ENCODE results near the gene JCAD. TPM values are rescaled to one million over a fixed set of nuclear protein-coding genes. Genes with fewer than 3 reads are reported as not detected.
"Not testable (repeated sequence)": the region's sequence is repeated elsewhere in the genome, so short reads cannot be mapped to it uniquely, and the experiment has no call there.

Gene JCAD
- polyA plus RNA-seq, 3 donors = 29.8 to 35.9 (median 33.8) TPM

DNA sequence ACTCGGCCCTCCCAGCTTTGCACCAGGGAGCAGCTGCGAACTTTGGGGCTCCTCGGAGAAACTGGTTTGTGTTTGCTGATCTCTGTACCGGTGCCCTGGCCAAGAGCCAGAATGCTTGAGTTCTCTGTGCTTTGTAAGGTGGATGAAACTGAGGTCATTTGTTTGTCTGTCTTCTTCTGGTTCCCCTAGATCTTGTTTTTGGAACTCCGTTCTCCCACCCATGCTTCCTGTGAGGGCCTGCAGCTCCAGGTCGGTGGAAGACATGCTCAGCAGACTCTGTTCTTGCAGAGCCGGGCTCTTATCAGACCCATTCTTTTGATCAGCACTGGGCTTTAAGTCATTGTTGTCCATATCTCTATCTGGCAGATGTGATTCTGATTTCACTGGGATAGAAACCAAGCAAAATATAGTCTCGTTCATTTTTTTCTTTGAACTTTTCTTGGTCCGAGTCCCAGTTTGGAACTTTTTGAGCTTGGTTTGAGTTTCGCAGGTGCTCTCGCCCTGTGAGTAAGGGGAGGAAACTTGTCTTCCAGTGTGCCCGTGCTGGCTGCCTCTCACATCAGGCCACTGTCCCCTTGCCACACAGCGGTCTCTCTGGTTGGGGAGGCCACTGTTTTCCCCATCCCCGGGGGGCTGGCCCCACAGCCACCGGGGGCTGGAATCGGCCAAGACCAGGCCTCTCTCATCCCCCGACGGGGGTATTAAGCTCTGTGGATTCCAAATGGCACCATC, 31.2 kb downstream of the JCAD start:
- no peak for DNase-seq (ENCODE audit: low read depth in 3 of 3, low spot score in 2 of 3)

DNA sequence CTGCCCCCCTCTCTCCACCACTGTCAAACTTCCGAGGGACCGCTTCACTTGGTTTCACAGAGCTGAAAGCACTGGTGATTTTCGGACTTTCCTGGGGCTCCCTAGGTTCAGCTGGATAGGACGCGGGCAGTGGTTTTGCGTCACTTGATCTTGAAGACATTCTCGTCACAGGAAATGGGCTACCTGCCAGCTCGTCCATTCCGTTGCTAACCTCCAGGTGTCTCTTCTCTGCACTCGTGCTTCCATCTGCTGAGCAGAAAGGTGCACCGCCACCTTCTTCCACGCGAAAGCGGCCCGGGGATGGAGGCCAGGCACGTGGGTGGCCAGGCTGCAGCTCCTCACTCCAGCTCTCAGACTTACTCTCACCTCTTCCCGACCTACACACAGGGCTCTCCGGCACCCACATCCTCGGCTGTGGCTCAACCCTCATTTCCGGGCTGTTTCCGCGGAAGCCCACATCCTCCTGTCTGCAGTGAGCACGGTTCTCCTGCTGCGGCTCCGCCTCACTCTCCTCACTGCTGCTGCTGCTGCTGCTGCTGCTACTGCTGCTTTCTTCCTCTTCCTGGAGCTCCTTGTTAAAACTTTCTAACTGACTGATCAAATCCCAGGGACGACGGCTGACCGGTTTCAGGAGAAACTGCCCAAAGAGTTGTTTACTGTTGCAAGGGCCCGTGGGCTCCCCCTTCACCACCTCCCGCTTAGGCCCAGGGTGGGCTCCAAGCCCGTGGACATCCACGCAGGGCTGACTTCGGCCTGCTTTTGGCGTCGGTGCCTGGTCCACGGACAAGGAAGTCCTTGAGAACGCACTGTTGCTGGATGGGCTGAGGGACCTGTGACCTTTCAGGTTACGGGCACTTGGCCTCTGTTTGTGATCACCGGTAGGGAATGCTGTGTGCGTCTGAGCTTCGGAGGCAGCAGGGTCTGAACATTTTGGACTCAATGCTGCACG, 32.1 kb downstream of the JCAD start:
- no peak for DNase-seq (ENCODE audit: low read depth in 3 of 3, low spot score in 2 of 3)

DNA sequence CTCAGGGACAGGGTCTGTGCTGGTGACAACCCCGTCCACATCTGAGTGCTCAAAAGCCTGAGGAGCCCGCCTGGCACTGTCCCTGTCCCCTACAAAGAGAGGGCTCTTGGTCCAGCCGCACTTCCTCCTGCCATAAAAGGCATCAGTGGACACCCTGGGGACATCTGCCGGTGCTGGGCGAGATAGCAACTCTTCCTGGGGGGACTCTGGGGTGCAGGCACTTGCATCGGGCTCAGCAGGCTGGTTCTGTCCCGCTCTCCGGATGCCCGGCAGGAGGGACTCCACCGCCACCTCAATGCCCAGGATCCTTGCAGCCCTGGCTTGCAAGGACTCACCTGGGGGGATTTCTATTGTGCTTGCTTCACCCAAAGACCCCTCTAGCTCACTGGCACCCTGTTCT, 32.8 kb downstream of the JCAD start:
- no peak for DNase-seq (ENCODE audit: low read depth in 3 of 3, low spot score in 2 of 3)

DNA sequence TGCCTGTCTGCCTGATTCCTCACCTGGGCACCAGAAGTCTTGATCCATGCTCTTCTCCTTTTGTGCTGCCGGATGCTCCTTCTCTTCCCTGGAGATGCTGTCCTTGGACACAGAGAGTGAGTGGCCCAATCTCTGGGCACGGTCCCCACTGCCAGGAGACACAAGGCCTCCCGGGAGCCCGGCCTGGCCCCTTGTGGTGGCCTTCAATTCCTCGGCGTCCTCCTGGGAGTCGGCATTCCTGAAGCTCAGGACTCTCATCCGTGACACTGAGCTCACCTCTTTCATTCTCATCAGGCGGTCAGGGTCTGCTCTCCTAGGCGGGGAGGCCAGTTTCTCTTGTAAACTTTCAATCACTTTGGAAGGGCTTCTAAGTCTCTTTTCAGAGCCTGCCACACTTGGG, 33.3 kb downstream of the JCAD start:
- DNase-seq (ENCODE audit: low read depth in 3 of 3, low spot score in 2 of 3) = no peak

DNA sequence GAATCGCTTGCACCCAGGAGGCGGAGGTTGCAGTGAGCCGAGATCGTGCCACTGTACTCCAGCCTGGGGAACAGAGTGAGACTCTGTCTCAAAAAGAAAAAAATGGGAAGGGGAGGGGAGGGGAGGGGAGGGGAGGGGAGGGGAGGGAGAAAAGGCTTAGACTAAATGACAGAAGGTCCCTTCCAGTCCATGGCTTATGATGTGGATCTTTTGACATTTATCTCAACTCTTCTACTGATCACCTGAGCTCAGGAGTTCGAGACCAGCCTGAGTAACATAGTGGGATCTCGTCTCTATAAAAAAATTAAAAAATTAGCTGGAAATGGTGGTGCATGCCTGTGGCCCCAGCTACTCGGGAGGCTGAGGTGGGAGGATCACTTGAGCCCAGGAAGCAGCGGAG, 34.0 kb downstream of the JCAD start:
- DNase-seq (ENCODE audit: low read depth in 3 of 3, low spot score in 2 of 3) = not testable (repeated sequence)

DNA sequence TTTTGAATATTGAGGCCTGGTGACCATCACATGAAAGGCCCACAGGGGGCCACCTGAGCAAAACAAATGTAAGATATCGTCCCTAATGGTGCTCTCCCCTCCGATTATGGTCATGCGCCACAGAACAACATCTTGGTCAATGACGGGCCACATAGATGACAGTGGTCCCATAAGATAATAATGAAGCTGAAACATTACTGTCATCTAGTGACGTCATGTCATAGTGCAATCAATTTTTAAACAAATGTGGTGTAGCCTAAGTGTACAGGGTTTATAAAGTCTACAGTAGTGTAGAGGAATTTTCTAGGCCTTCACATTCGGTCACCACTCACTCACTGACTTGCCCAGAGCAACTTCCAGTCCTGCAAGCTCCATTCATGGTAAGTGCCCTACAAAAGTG, 36.8 kb downstream of the JCAD start:
- no peak for DNase-seq (ENCODE audit: low read depth in 3 of 3, low spot score in 2 of 3)

DNA sequence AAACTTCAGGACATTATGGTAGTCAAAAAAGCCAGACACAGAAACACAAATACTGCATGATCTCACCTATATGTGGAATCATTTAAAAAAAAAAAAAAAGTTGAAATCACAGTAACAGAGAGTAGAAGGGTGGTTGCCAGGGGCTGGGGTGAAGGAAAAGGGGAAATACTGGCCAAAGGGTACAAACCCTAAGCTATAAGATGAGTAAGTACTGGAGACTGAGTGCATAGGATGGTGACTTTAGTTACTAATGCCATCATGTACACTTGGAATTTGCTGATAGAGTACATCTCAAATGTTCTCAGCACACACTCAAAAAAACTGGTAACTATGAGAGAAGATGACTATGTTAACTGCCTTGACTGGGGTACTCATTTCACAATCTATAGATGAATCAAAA, 39.9 kb downstream of the JCAD start:
- no peak for DNase-seq (ENCODE audit: low read depth in 3 of 3, low spot score in 2 of 3)

DNA sequence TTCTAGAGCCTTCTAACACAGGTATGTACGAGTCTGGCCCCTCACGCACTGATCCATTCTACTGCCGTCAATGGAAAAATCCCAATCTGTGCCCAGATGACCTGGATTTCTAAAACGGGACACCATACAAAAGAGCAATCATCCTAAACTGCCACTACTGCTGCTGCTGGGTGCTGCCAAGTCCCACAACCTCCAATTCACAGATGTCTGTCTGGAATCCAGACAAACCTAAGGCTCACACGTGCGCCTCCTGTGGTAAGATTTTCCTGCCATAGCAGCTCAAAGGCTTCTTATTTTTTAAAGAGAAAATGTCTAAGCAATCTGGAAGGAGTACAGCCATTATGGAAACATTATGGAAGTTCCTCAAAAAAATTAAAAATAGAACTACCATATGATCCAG, 40.9 kb downstream of the JCAD start:
- no peak for DNase-seq (ENCODE audit: low read depth in 3 of 3, low spot score in 2 of 3)

DNA sequence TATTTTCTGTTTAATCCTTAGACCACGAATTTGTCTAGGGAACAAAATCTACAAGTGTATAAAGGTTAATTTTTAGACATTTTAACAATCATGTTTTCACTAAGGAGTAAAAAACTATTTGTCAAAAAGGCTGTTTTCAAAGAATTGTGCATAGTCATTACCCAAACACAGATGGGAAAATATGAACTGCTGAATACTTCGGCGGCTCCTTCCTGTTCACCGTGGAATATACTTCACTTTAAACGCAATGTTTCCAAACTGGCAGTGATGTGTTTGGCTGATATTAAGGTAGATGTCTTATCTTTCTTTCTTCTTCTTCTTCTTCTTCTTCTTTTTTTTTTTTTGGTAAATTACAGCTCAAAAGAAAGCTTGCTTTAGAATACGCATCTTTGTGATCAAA, 41.4 kb downstream of the JCAD start:
- DNase-seq (ENCODE audit: low read depth in 3 of 3, low spot score in 2 of 3) = no peak

DNA sequence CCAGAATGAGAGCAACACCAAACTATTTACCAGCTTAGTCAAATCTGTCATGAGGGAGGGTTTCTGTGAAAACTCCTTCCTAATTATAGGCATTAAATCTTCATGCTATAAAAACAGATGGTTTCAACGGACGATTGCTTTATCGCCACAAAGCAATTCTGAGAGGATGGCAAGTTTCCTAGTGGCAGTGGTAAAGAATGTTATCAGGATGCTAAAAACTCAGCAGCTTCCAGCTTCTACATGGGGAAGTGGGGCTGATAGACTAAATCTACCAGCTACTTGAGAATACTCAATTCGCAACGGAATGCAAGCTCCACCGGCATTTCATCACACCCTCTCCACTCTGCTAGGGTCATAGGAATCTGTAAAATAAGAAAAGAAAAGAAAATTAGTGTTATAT, 41.8 kb downstream of the JCAD start:
- DNase-seq (ENCODE audit: low read depth in 3 of 3, low spot score in 2 of 3) = no peak

DNA sequence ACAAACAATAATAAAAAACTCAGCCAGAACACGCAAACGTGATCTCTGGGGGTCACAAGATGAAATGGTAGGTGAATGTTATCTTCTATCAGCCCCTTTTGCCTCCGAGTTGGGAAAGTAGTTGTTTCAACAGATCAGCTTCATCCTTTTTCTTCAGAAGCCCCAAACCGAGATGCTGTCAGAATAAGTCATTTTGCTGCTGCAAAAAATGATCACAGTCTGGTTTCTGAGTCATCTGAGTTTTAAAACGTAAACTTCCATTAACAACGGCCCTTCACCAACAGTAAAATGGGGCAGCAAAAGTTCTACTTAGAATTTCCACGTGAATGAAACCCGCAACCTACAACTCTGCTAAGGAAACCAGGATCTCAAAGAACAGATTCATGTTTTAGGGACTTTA, 44.9 kb downstream of the JCAD start:
- DNase-seq (ENCODE audit: low read depth in 3 of 3, low spot score in 2 of 3) = no peak

DNA sequence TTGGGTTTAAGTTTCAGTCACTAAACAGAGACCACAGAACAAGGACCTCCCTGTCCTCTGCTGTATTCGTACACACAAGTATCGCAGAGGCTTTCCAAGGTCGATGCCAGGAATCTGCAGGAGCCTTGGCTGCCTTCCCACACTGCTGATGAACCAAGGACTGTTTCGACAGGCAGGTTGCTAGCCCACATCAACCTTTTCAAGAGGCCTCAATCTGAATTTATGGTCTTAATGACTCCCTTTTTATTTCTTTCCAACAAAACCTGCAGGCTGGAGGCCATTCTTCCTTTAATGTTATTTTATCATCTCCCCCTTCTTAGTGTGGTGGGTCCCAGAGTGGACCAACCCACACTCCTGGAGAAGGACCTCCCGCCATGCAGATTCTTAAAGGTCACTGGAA, 45.6 kb downstream of the JCAD start:
- no peak for DNase-seq (ENCODE audit: low read depth in 3 of 3, low spot score in 2 of 3)

DNA sequence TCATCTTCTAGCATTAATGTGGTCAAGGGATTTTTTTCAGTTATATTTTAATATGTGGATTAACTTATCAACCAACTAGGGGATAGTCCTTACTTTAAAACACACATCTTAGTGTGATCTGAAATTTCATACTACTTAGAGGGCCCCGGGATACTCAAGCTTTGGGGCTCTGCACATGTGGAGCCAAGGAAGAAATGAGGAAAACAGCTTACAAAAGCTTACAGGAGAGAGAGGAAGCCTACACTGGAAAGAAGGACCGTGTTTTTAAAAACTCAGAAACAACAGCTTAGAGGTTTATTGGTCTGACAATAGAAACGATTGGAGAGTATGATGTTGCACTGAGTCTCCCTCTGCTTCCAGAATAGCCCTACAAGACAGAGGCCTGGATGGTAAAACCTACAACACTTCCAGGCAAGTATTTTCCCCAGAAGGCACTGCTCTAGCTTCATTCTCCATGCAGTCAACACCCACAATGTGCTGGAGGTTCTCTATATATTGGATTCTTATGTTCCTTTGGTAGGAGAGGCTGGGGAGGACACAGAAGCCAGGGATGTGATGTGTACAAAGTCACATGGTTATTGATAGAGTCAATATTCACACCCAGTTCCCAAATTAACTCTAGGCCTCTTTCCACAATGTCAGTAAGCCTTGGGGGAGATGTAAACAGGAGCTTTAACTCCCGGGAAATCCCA, 47.3 kb downstream of the JCAD start:
- no peak for DNase-seq (ENCODE audit: low read depth in 3 of 3, low spot score in 2 of 3)

DNA sequence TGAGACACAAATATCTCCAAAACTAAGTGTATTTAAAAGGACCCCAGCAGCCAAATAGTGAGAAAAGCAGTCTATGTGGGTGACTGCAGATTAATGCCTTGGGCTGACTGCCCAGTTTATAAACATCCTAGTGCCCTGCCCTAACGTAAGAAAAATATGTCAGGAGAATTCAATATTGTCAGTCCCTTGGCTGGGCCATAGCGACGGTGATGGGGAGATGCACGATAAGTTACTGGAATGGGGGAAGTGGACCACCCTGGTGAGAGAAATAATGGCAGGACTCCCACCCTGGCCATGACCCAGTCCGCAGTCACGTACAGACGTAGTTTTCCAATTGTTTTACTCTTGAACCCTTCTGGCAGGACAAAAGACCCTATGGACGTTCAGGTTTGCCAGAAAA, 48.0 kb downstream of the JCAD start:
- DNase-seq (ENCODE audit: low read depth in 3 of 3, low spot score in 2 of 3) = no peak

DNA sequence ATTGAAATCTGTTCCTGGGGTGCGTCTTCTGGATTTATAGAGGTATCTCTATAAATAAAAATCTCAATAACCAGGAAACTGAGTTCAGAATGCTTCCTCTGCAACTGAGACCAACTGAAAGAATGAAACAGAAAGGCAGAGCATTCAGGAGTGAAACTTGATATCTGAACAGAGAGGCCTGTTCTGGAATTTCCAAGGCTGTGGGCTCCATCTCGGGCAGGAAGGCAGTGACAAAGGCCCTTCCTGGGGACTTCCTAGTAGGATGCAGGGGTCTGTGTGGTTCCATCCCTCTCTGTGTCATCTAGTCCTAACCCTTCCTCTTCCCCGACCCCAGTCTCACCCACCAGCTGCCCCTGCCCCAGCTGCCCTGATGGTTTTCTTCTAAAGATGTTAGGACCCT, 52.0 kb downstream of the JCAD start:
- DNase-seq (ENCODE audit: low read depth in 3 of 3, low spot score in 2 of 3) = no peak

DNA sequence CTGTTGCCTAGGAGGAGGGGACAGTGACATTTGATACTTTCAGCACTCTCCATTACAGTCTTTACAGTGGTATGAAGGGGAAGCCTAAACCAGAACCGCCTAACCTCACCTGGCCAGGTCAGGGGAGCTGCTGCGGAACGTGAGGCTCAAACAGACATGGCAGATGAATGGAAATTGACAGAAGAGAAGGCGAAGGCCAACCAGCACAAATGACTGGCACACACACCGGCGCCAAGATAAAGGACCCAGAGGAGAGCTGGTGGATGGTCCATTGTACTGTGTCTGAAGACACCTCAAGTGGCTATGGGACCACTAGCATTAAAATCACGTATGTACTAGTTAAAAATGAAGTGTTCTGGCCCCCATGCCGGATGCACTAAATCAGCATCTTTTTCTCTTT, 53.0 kb downstream of the JCAD start:
- DNase-seq (ENCODE audit: low read depth in 3 of 3, low spot score in 2 of 3) = no peak

DNA sequence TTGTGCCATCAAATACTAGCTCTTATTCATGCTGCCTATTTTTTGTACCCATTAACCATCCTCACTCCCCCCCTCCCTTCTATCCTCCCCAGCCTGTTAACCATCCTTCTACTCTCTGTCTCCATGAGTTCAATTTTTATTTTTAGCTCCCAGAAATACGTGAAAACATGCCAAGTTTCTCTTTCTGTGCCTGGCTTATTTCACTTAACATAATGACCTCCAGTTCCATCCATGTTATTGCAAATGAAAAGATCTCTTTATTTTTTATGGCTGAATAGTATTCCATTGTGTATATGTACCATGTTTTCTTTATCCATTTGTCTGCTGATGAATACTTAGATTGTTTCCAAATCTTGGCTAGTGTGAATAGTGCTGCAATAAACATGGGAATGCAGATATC, 54.3 kb downstream of the JCAD start:
- not testable (repeated sequence) for DNase-seq (ENCODE audit: low read depth in 3 of 3, low spot score in 2 of 3)

DNA sequence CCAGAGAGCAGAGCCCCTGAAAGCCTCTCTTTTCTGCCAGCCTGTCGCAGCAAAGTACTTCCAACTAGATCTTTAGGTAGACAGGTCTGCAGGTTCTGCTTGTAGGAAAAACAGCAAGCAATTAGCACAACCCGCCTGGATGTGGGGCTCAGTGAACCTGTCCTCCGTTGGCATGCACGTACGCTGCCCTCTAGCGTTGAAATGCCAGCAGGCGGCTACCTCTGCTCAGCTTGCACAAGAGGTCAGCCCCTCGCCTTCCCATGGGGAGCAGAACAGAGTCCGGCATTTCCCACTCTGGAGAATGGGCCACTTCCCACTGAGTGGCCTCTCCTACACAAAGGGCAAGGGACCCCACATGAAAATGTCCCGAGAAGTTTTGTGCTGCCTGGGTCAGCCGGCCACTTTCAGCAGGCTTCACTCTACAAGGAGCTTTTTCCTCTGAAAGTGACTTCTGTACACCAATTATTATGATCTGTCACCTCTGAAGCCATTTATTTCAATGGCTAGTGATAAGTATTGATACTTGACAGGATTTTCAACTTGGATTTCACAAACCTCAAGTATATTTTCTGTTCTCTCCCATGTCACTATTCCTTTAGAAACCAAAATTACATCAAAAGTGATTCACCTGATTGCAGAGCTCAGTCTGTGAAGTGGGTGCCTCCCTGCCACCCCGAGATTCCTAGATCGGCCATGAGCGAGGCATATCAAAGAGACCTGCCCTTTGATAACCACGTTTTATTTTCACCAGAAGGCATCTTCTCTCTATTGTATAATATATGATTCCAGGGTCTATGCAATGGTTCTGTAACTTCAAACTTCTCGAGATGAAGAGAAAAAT, 56.7 kb downstream of the JCAD start:
- DNase-seq (ENCODE audit: low read depth in 3 of 3, low spot score in 2 of 3) = peak in 1 of 3 donors; percentile 43

DNA sequence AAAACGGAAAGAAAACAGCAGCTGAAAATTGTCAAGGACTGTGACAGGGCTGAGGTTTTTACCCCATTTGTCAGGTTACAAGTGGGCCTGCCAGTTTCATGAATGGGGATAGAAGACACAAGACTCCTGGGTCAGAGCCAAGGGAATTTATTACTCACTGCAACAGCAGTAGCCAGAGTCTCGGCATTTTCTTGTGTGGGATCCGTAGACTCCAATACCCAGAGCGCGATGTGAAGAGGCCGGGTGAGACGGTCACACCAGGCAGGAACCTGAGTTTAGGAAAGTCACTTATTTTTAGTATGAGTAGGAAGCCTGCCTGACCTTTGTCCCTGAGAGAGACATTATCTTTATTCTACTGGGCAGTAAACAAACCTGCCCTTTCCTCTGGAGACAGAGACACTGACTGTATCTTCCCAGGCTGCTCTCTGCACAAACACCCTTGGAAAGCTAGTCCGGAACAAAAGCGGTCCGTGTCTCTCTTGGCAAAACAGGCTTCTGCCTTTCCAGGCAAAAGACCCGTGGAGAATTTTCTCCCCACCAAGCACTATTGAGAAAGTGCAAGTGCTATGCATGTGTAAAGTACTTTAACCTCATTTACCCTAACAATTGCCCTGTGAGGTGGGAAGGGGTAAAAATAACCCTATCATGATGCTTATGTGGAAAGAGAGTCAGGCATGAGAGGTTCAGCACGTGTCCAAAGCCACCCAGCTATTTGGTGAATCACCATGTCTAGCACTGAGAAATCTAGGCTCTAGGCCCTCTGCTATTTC, 58.4 kb downstream of the JCAD start:
- no peak for DNase-seq (ENCODE audit: low read depth in 3 of 3, low spot score in 2 of 3)
